22Rv1 (cell line): Measurements from ENCODE around the gene SYNDIG1L.

Source experiments
- CTCF ChIP-seq: fragments of 450-650 bp; IDR thresholded peaks from 2 replicates; pipeline ENCODE4 v1.5.1; 2017; ENCODE audit warnings: mild to moderate bottlenecking
- ZFX ChIP-seq: fragments of 450-650 bp; IDR thresholded peaks from 2 replicates; pipeline ENCODE4 v1.6.1; 2017; ENCODE audit warnings: antibody characterized with exemption, borderline replicate concordance

- no peak for TF ChIP-seq CTCF
- no peak for TF ChIP-seq ZFX
Observed at GRCh38 chr14:74459976-74460375, 34.0 kb upstream of the SYNDIG1L start.
